CD4-positive, CD25-positive, alpha-beta regulatory T cell (primary cell): ENCODE results near the gene STK35. TPM values are rescaled to one million over a fixed set of nuclear protein-coding genes. Genes with fewer than 3 reads are reported as not detected.
"Not testable (repeated sequence)": the region's sequence is repeated elsewhere in the genome, so short reads cannot be mapped to it uniquely, and the experiment has no call there.

ENCODE experiments used
- ATAC-seq, 2 donors: fragments of 150-1000 bp; cut with Tn5 transposase; one replicate each; pipeline ENCODE4 v1.10.0; 2021; ENCODE audit warnings: low read depth in 2 of 2, moderate number of reproducible peaks in 2 of 2, moderate library complexity in 1 of 2
- DNase-seq, 3 donors: peaks; one replicate each; pipeline versions ENCODE4 v3.0.0 to v3.0.0-alpha.2; 2012 to 2022; ENCODE audit warnings: mixed read lengths in 1 of 3
- H3K27ac ChIP-seq: one replicate; pipeline ENCODE4 v1.7.0; 2013; ENCODE audit warnings: mild to moderate bottlenecking, low read length; ENCODE audit not compliant: insufficient read depth, poor library complexity, severe bottlenecking
- H3K27me3 ChIP-seq: one replicate; pipeline ENCODE4 v1.7.0; 2013; ENCODE audit warnings: low read length; ENCODE audit not compliant: control insufficient read depth, insufficient read depth
- H3K36me3 ChIP-seq: one replicate; pipeline ENCODE4 v1.7.0; 2013; ENCODE audit warnings: mild to moderate bottlenecking, low read length, moderate library complexity; ENCODE audit not compliant: control insufficient read depth, insufficient read depth
- H3K4me1 ChIP-seq: 2 replicates; pipeline ENCODE4 v1.7.0; 2013; ENCODE audit warnings: mild to moderate bottlenecking, low read length; ENCODE audit not compliant: insufficient read depth, control insufficient read depth, poor library complexity, severe bottlenecking
- H3K4me3 ChIP-seq: one replicate; pipeline ENCODE4 v1.7.0; 2013; ENCODE audit warnings: low read depth, mild to moderate bottlenecking, low read length, moderate library complexity
- H3K9me3 ChIP-seq, 2 experiments: 1 replicate in 1 of 2; 2 replicates in 1 of 2; pipeline ENCODE4 v1.7.0; 2013; ENCODE audit warnings: low read length in 2 of 2, mild to moderate bottlenecking in 1 of 2, moderate library complexity in 1 of 2; ENCODE audit not compliant: control insufficient read depth in 2 of 2
- H3K27ac Mint-ChIP-seq, 3 donors: one replicate each; pipeline ENCODE4 v1.8.0; 2020 to 2022; ENCODE audit warnings: mild to moderate bottlenecking in 3 of 3, mixed read lengths in 3 of 3, moderate library complexity in 2 of 3
- H3K27me3 Mint-ChIP-seq: one replicate; pipeline ENCODE4 v1.8.0; 2022; ENCODE audit warnings: mild to moderate bottlenecking, mixed read lengths
- H3K36me3 Mint-ChIP-seq: one replicate; pipeline ENCODE4 v1.8.0; 2020; ENCODE audit warnings: mixed read lengths
- H3K4me1 Mint-ChIP-seq, 4 donors: one replicate each; pipeline ENCODE4 v1.8.0; 2020 to 2022; ENCODE audit warnings: mixed read lengths in 4 of 4, mild to moderate bottlenecking in 1 of 4
- H3K4me3 Mint-ChIP-seq, 4 donors: one replicate each; pipeline ENCODE4 v1.8.0; 2020 to 2022; ENCODE audit warnings: mild to moderate bottlenecking in 4 of 4, mixed read lengths in 4 of 4, moderate library complexity in 3 of 4
- H3K9me3 Mint-ChIP-seq, 7 donors: one replicate each; pipeline ENCODE4 v1.8.0; 2020 to 2022; ENCODE audit warnings: mixed read lengths in 7 of 7, mild to moderate bottlenecking in 3 of 7, moderate library complexity in 2 of 7
- polyA plus RNA-seq, 4 donors: library from polyadenylated mRNA; unstranded; fragments of 300-500 nt; fragmentation: Illumina TruSeq; gene quantifications; one replicate each; pipeline ENCODE4 v1.2.3, GENCODE V29; 2021
- total RNA-seq: library from RNA; stranded (reverse); gene quantifications from one replicate; pipeline ENCODE4 v1.2.3, GENCODE V29; 2022

The STK35 gene
- total and polyA plus RNA-seq, 5 donors from 2014 or later: 5.1 to 15.7 (median 7.6) TPM

- DNase-seq: no peak
- no peaks in the 10 kb centered on the region for H3K36me3 ChIP-seq
- Mint-ChIP-seq H3K4me1 (peaks cover 0 to 3% (median 0%) of the 10 kb centered on the region in 4 donors), H3K27ac (no peak overlapping the region), H3K4me3 (no peak overlapping the region), H3K9me3 (peaks cover 0 to 14% (median 2%) of the 10 kb centered on the region in 7 donors), H3K27me3 (peaks cover 9% of the 10 kb centered on the region), H3K36me3 (no peaks in the 10 kb centered on the region)
- no peaks in the 10 kb centered on the region for H3K4me1 ChIP-seq
- ATAC-seq: no peak
- peaks cover 0 to 5% of the 10 kb centered on the region in 2 experiments for H3K9me3 ChIP-seq
- no peak overlapping the region for H3K27ac ChIP-seq
- H3K4me3 ChIP-seq: no peak overlapping the region
- H3K27me3 ChIP-seq: peaks cover 2% of the 10 kb centered on the region
These were observed 81.8 kb downstream of the STK35 start for GRCh38 chr20:2183381-2183780.

- not testable (repeated sequence) for ATAC-seq, H3K4me1 ChIP-seq, H3K9me3 ChIP-seq, H3K36me3 ChIP-seq, H3K36me3 Mint-ChIP-seq, H3K4me3 Mint-ChIP-seq, H3K27ac Mint-ChIP-seq, H3K4me3 ChIP-seq, H3K4me1 Mint-ChIP-seq, H3K27me3 ChIP-seq, DNase-seq, H3K27ac ChIP-seq
- Mint-ChIP-seq H3K27me3 (peaks cover 16% of the 10 kb centered on the region), H3K9me3 (peaks cover 0 to 14% (median 5%) of the 10 kb centered on the region in 7 donors)
These were observed 83.3 kb downstream of the STK35 start for GRCh38 chr20:2184933-2185332.

GRCh38 chr20:2195614-2196013 lies 94.0 kb downstream of the STK35 start:
- Mint-ChIP-seq H3K36me3 (no peaks in the 10 kb centered on the region), H3K27ac (no peak overlapping the region), H3K9me3 (peaks cover 0 to 2% (median 0%) of the 10 kb centered on the region in 7 donors), H3K27me3 (no peaks in the 10 kb centered on the region), H3K4me1 (no peaks in the 10 kb centered on the region), H3K4me3 (no peak overlapping the region)
- no peak overlapping the region for H3K27ac ChIP-seq
- H3K4me1 ChIP-seq: no peaks in the 10 kb centered on the region
- no peaks in the 10 kb centered on the region for H3K36me3 ChIP-seq
- H3K4me3 ChIP-seq: no peak overlapping the region
- H3K27me3 ChIP-seq: peaks cover 2% of the 10 kb centered on the region
- ATAC-seq (no peak), DNase-seq (no peak)
- no peaks in the 10 kb centered on the region for H3K9me3 ChIP-seq

GRCh38 chr20:2197166-2197565 lies 95.5 kb downstream of the STK35 start:
- peaks cover 2% of the 10 kb centered on the region for H3K27me3 ChIP-seq
- Mint-ChIP-seq H3K4me1 (no peaks in the 10 kb centered on the region), H3K9me3 (peaks cover 0 to 2% (median 0%) of the 10 kb centered on the region in 7 donors), H3K36me3 (no peaks in the 10 kb centered on the region), H3K4me3 (no peak overlapping the region), H3K27me3 (no peaks in the 10 kb centered on the region), H3K27ac (peak overlapping the region in 1 of 3 donors; percentile 41)
- ATAC-seq (no peak), DNase-seq (no peak)
- H3K36me3 ChIP-seq: no peaks in the 10 kb centered on the region
- H3K4me3 ChIP-seq: no peak overlapping the region
- no peak overlapping the region for H3K27ac ChIP-seq
- H3K4me1 ChIP-seq: no peaks in the 10 kb centered on the region
- H3K9me3 ChIP-seq: no peaks in the 10 kb centered on the region

Other genes with a start within 250 kb of the STK35 start
- not detected for gene SIRPA, start 206.4 kb upstream of the STK35 start, total RNA-seq
- gene SIRPA, start 206.4 kb upstream of the STK35 start, polyA plus RNA-seq: not detected
- not detected for gene PDYN, start 107.8 kb upstream of the STK35 start, total RNA-seq
- gene PDYN, start 107.8 kb upstream of the STK35 start, polyA plus RNA-seq: not detected
- not detected for gene TGM3, start 194.2 kb downstream of the STK35 start, total RNA-seq
- gene TGM3, start 194.2 kb downstream of the STK35 start, polyA plus RNA-seq: not detected